ENCODE data around the gene C11orf97.
"Not testable (repeated sequence)": the region's sequence is repeated elsewhere in the genome, so short reads cannot be mapped to it uniquely, and the experiment has no call there.

The C11orf97 gene

DNA sequence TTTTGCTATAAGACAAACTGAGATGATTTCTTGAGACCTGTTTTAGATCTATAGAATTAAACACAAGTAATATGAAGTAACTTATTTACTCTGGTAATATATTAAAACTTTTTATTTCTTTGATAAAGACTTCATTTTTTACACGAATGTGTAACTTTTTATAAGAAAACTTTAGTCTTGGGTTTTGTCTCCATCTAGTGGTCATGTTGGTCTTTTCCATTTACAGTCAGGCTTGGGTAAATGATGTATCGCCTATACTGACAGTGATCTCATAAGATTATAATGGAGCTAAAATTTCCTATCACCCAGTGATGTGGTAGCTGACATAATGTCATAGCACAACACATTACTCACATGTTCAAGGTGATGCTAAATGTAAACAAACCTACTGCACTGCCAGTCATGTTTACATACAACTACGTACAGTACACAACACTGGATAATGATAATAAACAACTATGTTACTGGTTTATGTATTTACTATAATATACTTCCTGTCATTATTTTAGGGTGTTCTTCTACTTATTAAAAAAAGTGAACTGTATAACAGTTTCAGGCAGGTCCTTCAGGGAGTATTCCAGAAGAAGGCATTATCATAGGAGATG is 7.5 kb upstream of the C11orf97 start:
- ChIA-PET CTCF (interaction anchor here (0.6 to 5.0 kb wide), 25 partner anchors 9 to 1724 kb away, joined by 3 to 33 read pairs (median 4); no protein-coding TSS in a partner anchor), POLR2A (no interaction called here)
- peaks cover 0 to 11% of the 10 kb centered on the region in 2 experiments; a peak in 1 of 3 replicates for H3K36me3 ChIP-seq (ENCODE audit: control insufficient read depth in 2 of 2, insufficient read depth in 1 of 2, low read length in 2 of 2)

DNA sequence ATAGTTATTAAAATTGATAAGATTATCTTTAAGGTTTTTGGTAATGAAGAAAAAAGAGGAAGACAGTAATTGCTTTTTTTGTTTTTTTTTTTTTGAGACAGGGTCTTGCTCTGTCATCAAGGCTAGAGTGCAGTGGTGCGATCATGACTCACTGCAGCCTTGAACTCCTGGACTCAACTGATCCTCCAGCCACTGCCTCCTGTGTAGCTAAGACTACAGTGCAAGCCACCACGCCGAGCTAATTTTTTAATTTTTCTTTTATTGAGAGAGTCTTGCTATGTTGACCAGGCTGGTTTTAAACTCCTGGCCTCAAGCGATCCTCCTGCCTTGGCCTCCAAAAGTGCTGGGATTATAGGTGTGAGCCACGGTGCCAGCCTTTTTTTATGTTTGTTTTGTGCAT is 5.7 kb upstream of the C11orf97 start:
- POLR2A ChIA-PET; H3K4me3 ChIP-seq (ENCODE audit: low read depth, low read length): not testable (repeated sequence)

More for the DNA sequence above, 7.5 kb upstream of the C11orf97 start:
- Histone ChIP-seq H3K9me3 (ENCODE audit: control insufficient read depth, insufficient read depth, low read depth, low read length) (no peaks in the 10 kb centered on the region), H3K4me1 (ENCODE audit: control insufficient read depth, insufficient read depth, low read length) (no peaks in the 10 kb centered on the region), H3K27ac (ENCODE audit: extremely low read depth, low read depth, low read length) (no peak overlapping the region), H3K4me3 (ENCODE audit: low read depth, low read length) (no peak overlapping the region)
- no peak for TF ChIP-seq ZNF391 (tag by site-specific recombination; IDR thresholded peaks at IDR 0.05; ENCODE audit: borderline replicate concordance, low read depth)
- TF ChIP-seq, protein P1, sequence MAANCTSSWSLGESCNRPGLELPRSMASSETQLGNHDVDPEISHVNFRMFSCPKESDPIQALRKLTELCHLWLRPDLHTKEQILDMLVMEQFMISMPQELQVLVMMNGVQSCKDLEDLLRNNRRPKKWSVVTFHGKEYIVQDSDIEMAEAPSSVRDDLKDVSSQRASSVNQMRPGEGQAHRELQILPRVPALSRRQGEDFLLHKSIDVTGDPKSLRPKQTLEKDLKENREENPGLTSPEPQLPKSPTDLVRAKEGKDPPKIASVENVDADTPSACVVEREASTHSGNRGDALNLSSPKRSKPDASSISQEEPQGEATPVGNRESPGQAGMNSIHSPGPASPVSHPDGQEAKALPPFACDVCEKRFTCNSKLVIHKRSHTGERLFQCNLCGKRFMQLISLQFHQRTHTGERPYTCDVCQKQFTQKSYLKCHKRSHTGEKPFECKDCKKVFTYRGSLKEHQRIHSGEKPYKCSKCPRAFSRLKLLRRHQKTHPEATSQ (tag by site-specific recombination; IDR thresholded peaks at IDR 0.05), result no peak
- TF ChIP-seq, protein P2, sequence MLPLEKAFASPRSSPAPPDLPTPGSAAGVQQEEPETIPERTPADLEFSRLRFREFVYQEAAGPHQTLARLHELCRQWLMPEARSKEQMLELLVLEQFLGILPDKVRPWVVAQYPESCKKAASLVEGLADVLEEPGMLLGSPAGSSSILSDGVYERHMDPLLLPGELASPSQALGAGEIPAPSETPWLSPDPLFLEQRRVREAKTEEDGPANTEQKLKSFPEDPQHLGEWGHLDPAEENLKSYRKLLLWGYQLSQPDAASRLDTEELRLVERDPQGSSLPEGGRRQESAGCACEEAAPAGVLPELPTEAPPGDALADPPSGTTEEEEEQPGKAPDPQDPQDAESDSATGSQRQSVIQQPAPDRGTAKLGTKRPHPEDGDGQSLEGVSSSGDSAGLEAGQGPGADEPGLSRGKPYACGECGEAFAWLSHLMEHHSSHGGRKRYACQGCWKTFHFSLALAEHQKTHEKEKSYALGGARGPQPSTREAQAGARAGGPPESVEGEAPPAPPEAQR (tag by site-specific recombination; IDR thresholded peaks at IDR 0.05), result no peak
- TF ChIP-seq, protein P3, sequence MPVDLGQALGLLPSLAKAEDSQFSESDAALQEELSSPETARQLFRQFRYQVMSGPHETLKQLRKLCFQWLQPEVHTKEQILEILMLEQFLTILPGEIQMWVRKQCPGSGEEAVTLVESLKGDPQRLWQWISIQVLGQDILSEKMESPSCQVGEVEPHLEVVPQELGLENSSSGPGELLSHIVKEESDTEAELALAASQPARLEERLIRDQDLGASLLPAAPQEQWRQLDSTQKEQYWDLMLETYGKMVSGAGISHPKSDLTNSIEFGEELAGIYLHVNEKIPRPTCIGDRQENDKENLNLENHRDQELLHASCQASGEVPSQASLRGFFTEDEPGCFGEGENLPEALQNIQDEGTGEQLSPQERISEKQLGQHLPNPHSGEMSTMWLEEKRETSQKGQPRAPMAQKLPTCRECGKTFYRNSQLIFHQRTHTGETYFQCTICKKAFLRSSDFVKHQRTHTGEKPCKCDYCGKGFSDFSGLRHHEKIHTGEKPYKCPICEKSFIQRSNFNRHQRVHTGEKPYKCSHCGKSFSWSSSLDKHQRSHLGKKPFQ (tag by site-specific recombination; IDR thresholded peaks at IDR 0.05), result no peak
- TF ChIP-seq ZNF138 (tag by site-specific recombination; IDR thresholded peaks at IDR 0.05; ENCODE audit: borderline replicate concordance), result no peak
- peak; percentile 57 for TF ChIP-seq ZNF654 (tag by site-specific recombination; IDR thresholded peaks at IDR 0.05; ENCODE audit: low read depth)
- TF ChIP-seq ZNF701 (tag by site-specific recombination; IDR thresholded peaks at IDR 0.05), result no peak
- TF ChIP-seq ZNF629 (tag by site-specific recombination; IDR thresholded peaks at IDR 0.05), result 0 out of 2 replicates have a peak, but pooled peaks have one; percentile 47
- no peak for TF ChIP-seq ZNF24 (tag by site-specific recombination; IDR thresholded peaks at IDR 0.05)
- TF ChIP-seq ZNF658 (tag by site-specific recombination; IDR thresholded peaks at IDR 0.05), result no peak
- no peak for TF ChIP-seq GLIS1 (tag by site-specific recombination; IDR thresholded peaks at IDR 0.05)
- TF ChIP-seq SCRT2 (tag by site-specific recombination; IDR thresholded peaks at IDR 0.05), result no peak
- no peak for TF ChIP-seq ZFP3 (tag by site-specific recombination; IDR thresholded peaks at IDR 0.05; ENCODE audit: low read depth)

DNA sequence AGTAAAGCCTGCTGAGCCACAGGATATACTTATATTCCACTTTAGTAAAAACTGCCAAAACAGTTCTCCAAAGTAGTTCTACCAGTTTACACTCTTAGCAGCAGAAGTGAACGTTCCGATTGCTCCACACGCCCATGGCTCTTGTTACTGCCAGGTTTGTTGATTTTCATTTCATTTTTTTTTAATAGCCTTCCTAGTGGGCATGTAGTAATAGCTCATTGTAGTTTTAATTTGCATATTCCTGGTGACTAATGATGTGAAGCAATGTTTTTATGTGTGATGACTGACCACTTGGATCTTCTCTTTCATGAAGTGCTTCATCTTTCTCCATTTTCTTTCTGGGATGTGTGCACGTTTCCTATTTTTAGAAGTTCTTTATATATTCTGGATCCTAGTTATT is 4.8 kb upstream of the C11orf97 start:
- CTCF ChIA-PET, result interaction anchor here (1.0 to 3.2 kb wide), 4 partner anchors 9 to 612 kb away, joined by 3 to 18 read pairs (median 5); no protein-coding TSS in a partner anchor
- Histone ChIP-seq H3K27ac (ENCODE audit: extremely low read depth, low read depth, low read length) (no peak overlapping the region), H3K9me3 (ENCODE audit: control insufficient read depth, insufficient read depth, low read depth, low read length) (no peaks in the 10 kb centered on the region), H3K4me1 (ENCODE audit: control insufficient read depth, insufficient read depth, low read length) (no peaks in the 10 kb centered on the region), H3K36me3 (ENCODE audit: control insufficient read depth in 2 of 2, insufficient read depth in 1 of 2, low read length in 2 of 2) (no peaks in the 10 kb centered on the region), H3K4me3 (ENCODE audit: low read depth, low read length) (no peak overlapping the region)
- POLR2A ChIA-PET, result no interaction called here
- no peak for TF ChIP-seq ZNF747 (tag by site-specific recombination; IDR thresholded peaks at IDR 0.05)
- peak; percentile 18; the same call in 1 of the 2 replicates for TF ChIP-seq ZNF664 (tag by site-specific recombination; IDR thresholded peaks at IDR 0.05)

More for the DNA sequence above, 5.7 kb upstream of the C11orf97 start:
- H3K36me3 ChIP-seq (ENCODE audit: control insufficient read depth in 2 of 2, insufficient read depth in 1 of 2, low read length in 2 of 2); H3K4me1 ChIP-seq (ENCODE audit: control insufficient read depth, insufficient read depth, low read length); H3K9me3 ChIP-seq (ENCODE audit: control insufficient read depth, insufficient read depth, low read depth, low read length); H3K27ac ChIP-seq (ENCODE audit: extremely low read depth, low read depth, low read length): not testable (repeated sequence)
- CTCF ChIA-PET, result interaction anchor here (1.2 to 3.2 kb wide), 2 partner anchors 16 to 611 kb away, joined by 5 to 18 read pairs; no protein-coding TSS in a partner anchor
